ENCODE data around the gene DACH1. TPM values are rescaled to one million over a fixed set of nuclear protein-coding genes. Genes with fewer than 3 reads are reported as not detected.

Gene DACH1
- total RNA-seq, 1 experiment from 2014 or later: not detected

- DNase-seq: no peak
- no peaks in the 10 kb centered on the region for H3F3A ChIP-seq (ENCODE audit: low read length, unreplicated experiment)
- peak; percentile 31; the same call in 1 of the 2 replicates for ATAC-seq
- no peaks in the 10 kb centered on the region for H4K20me1 ChIP-seq (ENCODE audit: low read length)
- no peak overlapping the region for H3K4me2 ChIP-seq (ENCODE audit: low read length)
- H3K27ac ChIP-seq (ENCODE audit: low read length): no peak overlapping the region
- no TSS peak for BruUV-seq (replicated peaks)
- TF ChIP-seq, protein P1, sequence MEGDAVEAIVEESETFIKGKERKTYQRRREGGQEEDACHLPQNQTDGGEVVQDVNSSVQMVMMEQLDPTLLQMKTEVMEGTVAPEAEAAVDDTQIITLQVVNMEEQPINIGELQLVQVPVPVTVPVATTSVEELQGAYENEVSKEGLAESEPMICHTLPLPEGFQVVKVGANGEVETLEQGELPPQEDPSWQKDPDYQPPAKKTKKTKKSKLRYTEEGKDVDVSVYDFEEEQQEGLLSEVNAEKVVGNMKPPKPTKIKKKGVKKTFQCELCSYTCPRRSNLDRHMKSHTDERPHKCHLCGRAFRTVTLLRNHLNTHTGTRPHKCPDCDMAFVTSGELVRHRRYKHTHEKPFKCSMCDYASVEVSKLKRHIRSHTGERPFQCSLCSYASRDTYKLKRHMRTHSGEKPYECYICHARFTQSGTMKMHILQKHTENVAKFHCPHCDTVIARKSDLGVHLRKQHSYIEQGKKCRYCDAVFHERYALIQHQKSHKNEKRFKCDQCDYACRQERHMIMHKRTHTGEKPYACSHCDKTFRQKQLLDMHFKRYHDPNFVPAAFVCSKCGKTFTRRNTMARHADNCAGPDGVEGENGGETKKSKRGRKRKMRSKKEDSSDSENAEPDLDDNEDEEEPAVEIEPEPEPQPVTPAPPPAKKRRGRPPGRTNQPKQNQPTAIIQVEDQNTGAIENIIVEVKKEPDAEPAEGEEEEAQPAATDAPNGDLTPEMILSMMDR (conservative IDR thresholded peaks at IDR 0.05; ENCODE audit: low read depth, low read length): no peak
- TF ChIP-seq EZH2 (IDR thresholded peaks at IDR 0.05; ENCODE audit: low read length, unreplicated experiment): no peak
- TF ChIP-seq EZH2phosphoT487 (IDR thresholded peaks at IDR 0.05; ENCODE audit: borderline replicate concordance, low read length): no peak
- no peaks in the 10 kb centered on the region for H3K79me2 ChIP-seq (ENCODE audit: low read length)
- H3K4me3 ChIP-seq (ENCODE audit: low read length): no peak overlapping the region
- POLR2A ChIA-PET (ENCODE audit: unreplicated experiment): no interaction called here
- intact Hi-C loops (cut with micrococcal nuclease): loop anchor here (10.0 kb wide), 1 partner anchor 266 kb away; no protein-coding TSS in a partner anchor
- H3K9me2 ChIP-seq (replicated peaks; ENCODE audit: low read length): no peaks in the 10 kb centered on the region
- H3K9ac ChIP-seq (ENCODE audit: low read length): no peak overlapping the region
- no peaks in the 10 kb centered on the region for H3K9me3 ChIP-seq (ENCODE audit: low read length)
- no peaks in the 10 kb centered on the region for H3K4me1 ChIP-seq (ENCODE audit: insufficient read depth, low read length)
- no peaks in the 10 kb centered on the region for H3K36me3 ChIP-seq (ENCODE audit: low read depth, low read length)
- CTCF ChIA-PET: no interaction called here
- no peaks in the 10 kb centered on the region for H3K27me3 ChIP-seq (ENCODE audit: low read length)
- no peak overlapping the region for H2AFZ ChIP-seq (ENCODE audit: low read length)
Observed at GRCh38 chr13:71609271-71609670, 257.7 kb downstream of the DACH1 start.

- H4K20me1 ChIP-seq (ENCODE audit: low read length): no peaks in the 10 kb centered on the region
- DNase-seq (no peak), ATAC-seq (no peak)
- H3K36me3 ChIP-seq (ENCODE audit: low read depth, low read length): no peaks in the 10 kb centered on the region
- no peaks in the 10 kb centered on the region for H3K79me2 ChIP-seq (ENCODE audit: low read length)
- H3K9me2 ChIP-seq (replicated peaks; ENCODE audit: low read length): no peaks in the 10 kb centered on the region
- H3K4me1 ChIP-seq (ENCODE audit: insufficient read depth, low read length): no peaks in the 10 kb centered on the region
- no peaks in the 10 kb centered on the region for H3K9me3 ChIP-seq (ENCODE audit: low read length)
- H3K9ac ChIP-seq (ENCODE audit: low read length): no peak overlapping the region
- no peaks in the 10 kb centered on the region for H3K27me3 ChIP-seq (ENCODE audit: low read length)
- H2AFZ ChIP-seq (ENCODE audit: low read length): no peak overlapping the region
- H3K27ac ChIP-seq (ENCODE audit: low read length): no peak overlapping the region
- no peak overlapping the region for H3K4me3 ChIP-seq (ENCODE audit: low read length)
- intact Hi-C loops (cut with micrococcal nuclease): loop anchor here (10.0 kb wide), 1 partner anchor 267 kb away; no protein-coding TSS in a partner anchor
- ChIA-PET POLR2A (ENCODE audit: unreplicated experiment) (no interaction called here), CTCF (no interaction called here)
- no peak for TF ChIP-seq EZH2 (IDR thresholded peaks at IDR 0.05; ENCODE audit: low read length, unreplicated experiment)
- H3F3A ChIP-seq (ENCODE audit: low read length, unreplicated experiment): no peaks in the 10 kb centered on the region
- BruUV-seq (replicated peaks): no TSS peak
- no peak overlapping the region for H3K4me2 ChIP-seq (ENCODE audit: low read length)
Observed at GRCh38 chr13:71607575-71607974, 259.4 kb downstream of the DACH1 start.

- Histone ChIP-seq H3K9me2 (replicated peaks; ENCODE audit: low read length) (no peaks in the 10 kb centered on the region), H2AFZ (ENCODE audit: low read length) (no peak overlapping the region), H3K27ac (ENCODE audit: low read length) (no peak overlapping the region), H3K4me2 (ENCODE audit: low read length) (no peak overlapping the region), H3K9me3 (ENCODE audit: low read length) (no peaks in the 10 kb centered on the region), H3K27me3 (ENCODE audit: low read length) (no peaks in the 10 kb centered on the region), H3F3A (ENCODE audit: low read length, unreplicated experiment) (no peaks in the 10 kb centered on the region), H3K36me3 (ENCODE audit: low read depth, low read length) (no peaks in the 10 kb centered on the region), H4K20me1 (ENCODE audit: low read length) (no peaks in the 10 kb centered on the region), H3K9ac (ENCODE audit: low read length) (no peak overlapping the region), H3K4me1 (ENCODE audit: insufficient read depth, low read length) (no peaks in the 10 kb centered on the region), H3K4me3 (ENCODE audit: low read length) (no peak overlapping the region), H3K79me2 (ENCODE audit: low read length) (no peaks in the 10 kb centered on the region)
- DNase-seq (no peak), ATAC-seq (peak; percentile 24)
- no peak for TF ChIP-seq EZH2 (IDR thresholded peaks at IDR 0.05; ENCODE audit: low read length, unreplicated experiment)
- TF ChIP-seq, protein P1 (conservative IDR thresholded peaks at IDR 0.05; ENCODE audit: low read depth, low read length): no peak
- TF ChIP-seq EZH2phosphoT487 (IDR thresholded peaks at IDR 0.05; ENCODE audit: borderline replicate concordance, low read length): no peak
- POLR2A ChIA-PET (ENCODE audit: unreplicated experiment): no interaction called here
- BruUV-seq (replicated peaks): no TSS peak
- intact Hi-C loops (cut with micrococcal nuclease): loop anchor here (10.0 kb wide), 1 partner anchor 268 kb away; no protein-coding TSS in a partner anchor
- CTCF ChIA-PET: no interaction called here
Observed at GRCh38 chr13:71606818-71607217, 260.2 kb downstream of the DACH1 start.

All from PC-3 (cell line).